Sigmoid colon (tissue), 4 donors: ENCODE measurements around the gene TBL3.

Experiments used
- CTCF ChIP-seq, 4 experiments: fragments of 450-650 bp in 3 of 4; fragments of 200-600 bp in 1 of 4; IDR thresholded peaks; one replicate each; pipeline ENCODE4 v1.5.1; 2016 to 2019; ENCODE audit warnings: antibody characterized with exemption in 4 of 4, mild to moderate bottlenecking in 3 of 4, moderate library complexity in 2 of 4
- EP300 ChIP-seq, 4 donors: sonication (generic); formaldehyde crosslinking; IDR thresholded peaks; one replicate each; pipeline ENCODE4 v1.6.1; 2017; ENCODE audit warnings: antibody characterized with exemption in 4 of 4
- POLR2A ChIP-seq, 2 donors: fragments of 450-650 bp; IDR thresholded peaks; one replicate each; pipeline ENCODE4 v1.6.1; 2016; ENCODE audit warnings: antibody characterized with exemption in 2 of 2, mild to moderate bottlenecking in 2 of 2, moderate library complexity in 2 of 2

GRCh38 chr16:2004795-2005517 is 33.1 kb downstream of the TBL3 start:
- TF ChIP-seq CTCF (IDR thresholded peaks at IDR 0.05) (no peak), EP300 (IDR thresholded peaks at IDR 0.05) (no peak), POLR2A (IDR thresholded peaks at IDR 0.05) (no peak)
